NCI-H82 treated with DMSO at 0.1 percent for 48 hours (cell line): ENCODE data around the gene MYO5B.

Experiments used
- DNase-seq: peaks from one replicate; lab custom pipeline; 2025; ENCODE audit not compliant: unreplicated experiment; lab: John Stamatoyannopoulos, UW

Gene MYO5B

GRCh38 chr18:49973592-49973991, 221.4 kb downstream of the MYO5B start:
- no peak for DNase-seq

DNA sequence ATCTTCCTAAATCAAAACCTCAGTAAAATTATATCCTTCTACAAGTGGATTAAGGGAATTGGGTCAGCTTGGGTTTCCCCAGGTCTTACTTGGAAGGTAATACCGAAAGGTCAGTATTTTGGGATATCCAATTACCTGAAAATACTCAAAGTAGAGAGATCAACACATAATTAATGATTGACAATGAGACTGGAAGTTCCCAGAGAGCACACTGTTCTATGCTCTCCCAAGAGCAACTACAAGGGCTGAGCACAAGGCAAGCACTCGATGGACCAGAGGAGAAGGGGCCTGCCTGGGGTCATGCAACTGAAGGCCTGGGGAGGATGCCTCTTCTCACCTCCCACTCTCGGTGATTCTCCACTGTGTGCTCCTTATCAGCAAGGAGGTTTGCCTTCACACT, 222.4 kb downstream of the MYO5B start:
- DNase-seq: no peak

GRCh38 chr18:49971462-49971861, 223.5 kb downstream of the MYO5B start:
- no peak for DNase-seq

- no peak for DNase-seq
Measured at GRCh38 chr18:49970319-49970718, 224.6 kb downstream of the MYO5B start.

GRCh38 chr18:49968644-49969309, 226.2 kb downstream of the MYO5B start:
- DNase-seq: no peak

GRCh38 chr18:49967636-49968313, 227.2 kb downstream of the MYO5B start:
- DNase-seq: no peak

DNA sequence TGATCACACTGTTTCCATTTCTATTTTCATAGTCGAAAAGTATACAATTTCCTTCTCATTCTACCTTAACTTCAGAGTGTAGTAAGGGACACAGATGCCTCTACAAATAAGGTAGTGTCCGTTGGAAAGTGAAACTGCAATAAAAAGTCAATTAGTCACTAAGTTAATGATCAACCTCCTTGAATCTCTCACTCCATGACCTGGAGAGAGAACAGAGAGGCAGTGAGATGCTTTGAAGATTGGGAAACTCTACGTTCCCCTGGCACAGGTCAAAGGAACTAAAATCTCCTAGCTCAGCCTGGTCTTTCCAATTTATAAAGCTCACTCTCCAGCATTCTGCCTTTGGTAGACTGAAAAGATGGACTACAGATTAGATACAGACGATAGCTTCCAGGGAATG, 227.8 kb downstream of the MYO5B start:
- no peak for DNase-seq

GRCh38 chr18:49966090-49966489, 228.9 kb downstream of the MYO5B start:
- no peak for DNase-seq

DNA sequence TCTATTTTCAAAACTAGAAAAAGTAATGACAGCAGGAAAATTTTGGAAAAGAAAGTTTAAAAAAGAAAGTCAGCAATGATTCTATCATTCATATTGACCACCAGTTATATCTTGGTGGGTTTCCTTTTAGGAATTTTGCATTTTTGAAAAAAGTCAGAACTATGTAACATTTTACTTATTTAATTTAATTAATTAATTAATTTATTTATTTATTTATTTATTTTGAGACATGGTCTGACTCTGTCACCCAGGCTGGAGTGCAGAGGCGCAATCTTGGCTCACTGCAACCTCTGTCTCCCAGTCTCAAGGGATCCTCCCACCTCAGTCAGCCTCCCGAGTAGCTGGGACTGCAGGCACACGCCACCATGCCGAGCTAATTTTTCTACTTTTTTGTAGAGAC, 231.7 kb downstream of the MYO5B start:
- DNase-seq: no peak

DNA sequence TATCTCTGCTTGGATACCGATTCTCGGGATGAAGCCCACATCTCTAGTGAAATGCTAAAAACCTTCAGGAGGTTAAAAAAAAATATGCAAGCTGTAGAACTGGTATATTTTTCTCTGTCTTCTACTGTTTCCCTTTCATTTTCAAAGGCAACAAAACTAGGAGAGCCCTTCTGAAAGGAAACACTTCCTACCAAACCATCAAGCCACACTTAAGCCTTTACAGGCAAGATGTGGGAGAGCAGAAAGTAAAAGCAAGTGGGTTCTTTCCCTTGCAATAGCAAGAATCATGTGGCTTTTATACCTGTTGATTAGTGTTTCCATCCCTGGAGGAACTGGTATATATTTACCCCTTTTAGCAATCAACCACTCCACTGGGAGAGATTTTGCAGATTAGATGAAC, 233.7 kb downstream of the MYO5B start:
- DNase-seq: no peak

GRCh38 chr18:49960376-49960775, 234.6 kb downstream of the MYO5B start:
- no peak for DNase-seq

DNA sequence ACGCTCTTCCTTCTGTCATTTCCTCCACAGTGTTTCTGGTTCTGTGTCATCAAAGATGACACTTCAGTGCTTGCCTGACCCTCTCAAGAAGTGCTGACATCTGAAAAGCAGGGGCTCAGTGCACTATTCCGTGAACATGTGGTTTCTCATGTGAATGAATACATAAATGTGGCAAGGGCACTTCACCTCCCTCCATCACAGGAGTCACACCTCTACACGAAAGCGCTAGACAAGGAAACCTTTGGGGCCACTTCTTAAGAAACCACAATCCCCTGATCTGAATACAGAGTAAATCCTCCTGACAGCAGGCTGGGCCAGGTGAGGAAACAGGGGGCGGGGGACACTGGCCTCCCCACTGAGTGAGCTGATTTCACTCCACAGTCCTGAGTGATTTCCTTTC, 235.8 kb downstream of the MYO5B start:
- no peak for DNase-seq

DNA sequence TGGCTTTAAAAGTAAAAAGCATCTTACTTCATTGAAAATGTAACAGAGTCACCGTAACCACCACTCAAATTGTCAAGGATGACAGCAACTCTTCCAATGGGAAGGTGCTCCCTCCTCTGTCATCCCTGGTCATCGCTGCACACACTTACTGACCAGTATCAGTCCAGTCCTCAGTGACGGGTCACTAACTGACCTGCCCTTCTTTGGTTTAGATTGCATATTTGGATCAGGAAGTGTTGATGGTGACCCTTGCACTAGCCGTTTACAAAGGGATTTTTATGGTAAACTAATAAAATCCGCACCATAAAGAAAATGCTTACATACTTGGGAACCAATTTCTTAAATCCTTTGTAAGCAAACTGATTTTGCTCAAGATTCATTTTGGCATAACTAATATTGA, 239.7 kb downstream of the MYO5B start:
- no peak for DNase-seq

DNA sequence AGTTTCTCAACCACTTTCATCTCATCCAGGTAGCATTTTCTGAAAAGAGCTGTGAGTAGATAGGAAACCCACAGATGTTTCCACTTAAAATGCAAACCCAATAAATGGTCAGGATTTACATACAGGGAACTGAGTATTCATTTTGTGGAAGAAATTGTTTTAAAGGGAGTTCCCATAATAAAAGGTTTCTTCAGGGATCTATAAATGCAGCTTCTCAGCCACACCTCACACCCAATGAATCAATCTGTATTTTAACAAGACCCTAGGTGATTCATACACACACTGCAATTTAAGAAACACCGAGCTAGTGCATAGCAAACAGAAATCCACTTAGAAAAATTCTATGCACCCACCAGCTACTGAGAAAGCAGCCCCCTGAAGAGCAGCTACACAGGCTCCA, 241.6 kb downstream of the MYO5B start:
- no peak for DNase-seq

GRCh38 chr18:49949951-49950395, 245.0 kb downstream of the MYO5B start:
- no peak for DNase-seq

DNA sequence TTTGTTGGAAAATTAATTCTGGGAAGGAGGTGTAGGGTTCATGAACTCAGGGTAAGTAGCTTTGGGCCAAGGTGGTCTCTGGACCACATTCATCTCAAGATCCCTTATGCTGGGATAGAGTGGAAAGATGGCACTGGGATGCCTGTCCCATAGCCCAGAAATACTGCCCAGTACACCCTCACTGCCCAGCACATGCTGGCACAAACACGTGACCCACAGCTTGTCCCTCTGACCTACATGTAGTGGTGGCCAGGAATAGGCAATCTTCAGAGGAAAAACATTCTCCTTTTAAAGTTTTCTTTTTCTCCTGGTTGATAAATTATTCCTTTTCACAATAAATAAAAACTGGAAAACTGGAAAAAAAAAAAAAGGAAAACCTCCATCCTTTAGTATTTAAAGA, 246.0 kb downstream of the MYO5B start:
- DNase-seq: no peak

GRCh38 chr18:49944663-49945062, 250.3 kb downstream of the MYO5B start:
- DNase-seq: no peak

DNA sequence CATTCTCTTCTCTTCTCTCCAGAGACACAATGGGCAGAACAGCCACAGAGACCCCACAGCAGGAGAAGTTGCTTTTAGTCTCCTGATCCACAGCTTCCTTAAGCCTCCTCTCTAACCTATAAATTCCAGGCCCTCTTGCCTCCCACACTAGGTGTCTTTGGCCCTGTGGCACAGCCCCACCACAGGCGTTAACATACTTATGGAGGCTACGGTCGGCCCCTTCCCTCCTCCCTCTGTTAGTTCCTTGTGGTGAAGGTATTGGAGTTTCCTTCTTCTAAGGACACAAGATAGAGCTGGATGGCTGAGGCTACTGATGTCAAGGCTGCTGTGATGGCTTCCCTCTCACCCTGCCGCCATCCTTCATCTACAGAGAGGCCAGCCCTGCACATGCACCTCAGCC, 258.1 kb downstream of the MYO5B start:
- DNase-seq: no peak

DNA sequence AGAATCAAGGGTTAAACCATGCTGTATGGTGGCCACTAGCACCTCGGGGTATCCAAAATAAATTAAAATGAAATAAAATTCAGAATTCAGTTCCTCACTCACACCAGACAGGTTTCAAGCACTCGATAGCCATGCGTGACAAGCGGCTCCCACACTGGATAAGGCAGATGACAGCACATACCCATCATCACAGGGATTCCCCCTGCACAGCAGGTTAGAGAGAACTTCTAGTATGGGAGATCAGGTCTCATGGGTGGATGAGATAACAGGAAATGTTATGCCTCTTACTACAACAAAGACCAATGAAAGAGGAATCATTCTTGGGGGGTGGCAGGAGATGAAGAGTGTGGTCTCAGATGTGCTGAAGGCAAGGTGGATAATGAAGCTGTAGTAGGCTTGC, 259.7 kb downstream of the MYO5B start:
- DNase-seq: no peak

DNA sequence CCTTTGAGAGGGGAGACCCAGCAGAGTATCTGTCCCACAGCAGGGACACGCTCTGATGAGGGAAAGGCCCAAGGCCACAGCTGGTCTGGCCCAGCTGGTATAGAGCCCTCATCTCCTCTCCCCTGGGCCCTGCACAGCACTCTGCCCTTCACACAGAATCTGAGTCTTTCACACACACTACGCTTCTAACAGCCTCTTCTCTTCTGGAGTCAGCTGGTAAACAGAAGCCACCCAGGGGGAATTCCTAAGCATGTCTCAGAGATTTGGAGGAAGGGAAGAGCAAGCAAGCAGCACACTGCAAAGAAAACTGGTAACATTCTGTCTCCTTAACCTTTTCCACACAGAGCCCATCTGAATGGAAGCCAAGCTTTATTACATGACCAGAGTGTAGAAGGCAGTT, 260.5 kb downstream of the MYO5B start:
- DNase-seq: no peak

- no peak for DNase-seq
Measured at GRCh38 chr18:49933530-49934128, 261.3 kb downstream of the MYO5B start.

GRCh38 chr18:49931760-49932159, 263.2 kb downstream of the MYO5B start:
- no peak for DNase-seq

DNA sequence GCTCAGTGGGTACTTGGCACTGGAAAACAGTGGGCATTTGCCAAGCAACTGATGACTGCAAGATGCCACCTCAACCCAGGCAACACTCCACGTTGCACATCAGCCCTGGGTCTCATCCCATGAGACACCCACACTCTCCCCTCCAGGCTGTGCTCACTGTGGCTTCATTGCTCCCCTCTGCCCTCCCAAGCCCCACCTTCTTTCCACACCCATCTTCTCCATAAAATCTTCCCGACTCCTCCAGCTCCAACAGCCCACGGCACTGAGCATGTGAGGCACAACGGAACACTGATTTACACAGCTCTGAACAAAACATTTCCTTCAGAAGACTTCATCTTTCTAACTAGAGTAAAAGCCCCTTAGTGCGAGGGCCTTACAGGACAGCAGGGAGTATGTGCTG, 263.8 kb downstream of the MYO5B start:
- DNase-seq: no peak
